Uterine smooth muscle cell (primary cell): ENCODE data around the gene MVB12B. TPM values are rescaled to one million over a fixed set of nuclear protein-coding genes. Genes with fewer than 3 reads are reported as not detected.

Experiments used
- total RNA-seq: library from RNA; depleted of rRNA; stranded (reverse); fragments of >200 nt; gene quantifications from 2 replicates; pipeline ENCODE4 v1.2.3, GENCODE V29; 2014

MVB12B gene, protein sequence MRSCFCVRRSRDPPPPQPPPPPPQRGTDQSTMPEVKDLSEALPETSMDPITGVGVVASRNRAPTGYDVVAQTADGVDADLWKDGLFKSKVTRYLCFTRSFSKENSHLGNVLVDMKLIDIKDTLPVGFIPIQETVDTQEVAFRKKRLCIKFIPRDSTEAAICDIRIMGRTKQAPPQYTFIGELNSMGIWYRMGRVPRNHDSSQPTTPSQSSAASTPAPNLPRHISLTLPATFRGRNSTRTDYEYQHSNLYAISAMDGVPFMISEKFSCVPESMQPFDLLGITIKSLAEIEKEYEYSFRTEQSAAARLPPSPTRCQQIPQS
- 3.5 and 3.8 TPM in 2 replicates for total RNA-seq

GRCh38 chr9:126326228-126327005 lies at the start of gene MVB12B:
Gene MVB12B, plus strand, starts transcription at chr9:126326829. Its CDS starts 101 bp downstream, at chr9:126326930.

